HG02884 (cell line): ENCODE results near the gene RFNG.
"Not testable (repeated sequence)": the region's sequence is repeated elsewhere in the genome, so short reads cannot be mapped to it uniquely, and the experiment has no call there.

Source experiments
- ATAC-seq: cut with Tn5 transposase; IDR thresholded peaks from one replicate; pipeline ENCODE4 v1.9.1; 2021; ENCODE audit warnings: mild to moderate bottlenecking, moderate library complexity; ENCODE audit not compliant: unreplicated experiment

RFNG gene

DNA sequence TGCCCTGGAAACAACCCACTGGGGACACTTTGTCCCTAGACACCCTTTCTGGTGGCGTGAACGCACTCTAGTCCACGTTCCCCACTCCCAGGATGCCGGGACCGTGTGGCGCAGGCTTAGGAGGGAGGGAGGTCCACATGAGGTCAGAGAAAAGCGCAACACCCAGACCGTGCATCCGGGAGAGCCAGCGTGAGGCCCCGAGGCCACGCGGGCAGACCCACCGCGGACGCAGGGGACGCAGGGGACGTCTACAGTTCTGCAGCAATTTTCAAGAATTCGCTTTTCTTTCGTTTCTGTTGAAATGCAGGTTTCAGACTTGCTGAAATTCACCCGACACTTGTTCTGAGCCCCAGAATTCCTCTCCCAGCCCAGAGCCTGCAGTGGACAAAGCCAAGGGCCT is 4.7 kb downstream of the RFNG start:
- ATAC-seq: no peak

- ATAC-seq: no peak
These were observed 5.6 kb downstream of the RFNG start for GRCh38 chr17:82045936-82046484.

- ATAC-seq: no peak
These were observed 8.1 kb downstream of the RFNG start for GRCh38 chr17:82043507-82043906.

DNA sequence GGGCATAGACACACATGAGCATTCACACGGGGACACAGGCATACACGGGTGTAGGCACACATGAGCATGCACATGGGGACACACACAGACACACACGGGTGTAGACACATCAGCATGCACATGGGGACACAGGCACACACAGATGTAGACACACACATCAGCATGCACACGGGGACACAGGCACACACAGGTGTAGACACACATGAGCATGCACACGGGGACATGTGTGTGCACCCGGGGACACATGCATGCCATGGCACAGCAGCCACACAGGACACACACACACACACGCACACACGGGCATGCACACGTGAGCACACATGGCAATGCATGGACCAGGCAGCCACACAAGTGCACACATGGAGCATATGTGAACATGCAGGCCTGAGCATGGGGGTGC is 9.0 kb downstream of the RFNG start:
- ATAC-seq: no peak

DNA sequence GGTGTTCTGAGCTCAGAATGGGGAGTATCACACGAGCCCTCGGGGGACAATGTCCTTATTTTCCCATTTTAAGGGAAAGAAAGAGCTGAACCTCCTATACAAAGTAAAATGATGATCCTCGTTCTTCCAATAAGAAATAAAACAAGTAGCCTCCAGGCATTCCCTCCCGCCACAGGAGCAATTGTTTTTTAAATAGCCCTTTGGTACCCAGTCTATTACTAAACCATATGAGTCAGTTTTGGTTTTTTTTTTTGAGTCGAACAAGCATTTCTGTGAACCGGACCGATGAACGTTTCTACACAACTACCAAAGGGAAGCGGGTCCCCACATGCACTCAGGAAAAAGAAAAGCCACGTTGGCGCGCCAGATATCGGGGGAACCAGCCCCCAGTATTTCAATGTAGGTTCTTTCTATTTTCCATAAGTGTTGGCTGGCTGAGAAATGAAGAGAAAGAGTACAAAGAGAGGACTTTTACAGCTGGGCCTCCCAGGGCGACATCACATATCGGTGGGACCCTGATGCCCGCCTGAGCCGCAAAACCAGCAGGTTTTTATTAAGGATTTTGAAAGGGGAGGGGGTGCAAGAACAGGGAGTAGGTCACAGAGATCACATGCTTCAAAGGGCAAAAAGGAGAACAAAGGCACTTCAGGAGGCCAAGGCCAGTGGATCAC is 10.3 kb downstream of the RFNG start:
- ATAC-seq: no peak

GRCh38 chr17:82039695-82040299 is 11.8 kb downstream of the RFNG start:
- ATAC-seq: no peak

- not testable (repeated sequence) for ATAC-seq
These were observed 12.7 kb downstream of the RFNG start for GRCh38 chr17:82038796-82039409.

GRCh38 chr17:82037889-82038195 is 13.8 kb downstream of the RFNG start:
- ATAC-seq: no peak

GRCh38 chr17:82037092-82037888 is 14.3 kb downstream of the RFNG start, which contains the start of gene DCXR:
DCXR (minus strand) TSS chr17:82037697; CDS start chr17:82037682, 15 bp downstream.
- peak; percentile 86 for ATAC-seq

DNA sequence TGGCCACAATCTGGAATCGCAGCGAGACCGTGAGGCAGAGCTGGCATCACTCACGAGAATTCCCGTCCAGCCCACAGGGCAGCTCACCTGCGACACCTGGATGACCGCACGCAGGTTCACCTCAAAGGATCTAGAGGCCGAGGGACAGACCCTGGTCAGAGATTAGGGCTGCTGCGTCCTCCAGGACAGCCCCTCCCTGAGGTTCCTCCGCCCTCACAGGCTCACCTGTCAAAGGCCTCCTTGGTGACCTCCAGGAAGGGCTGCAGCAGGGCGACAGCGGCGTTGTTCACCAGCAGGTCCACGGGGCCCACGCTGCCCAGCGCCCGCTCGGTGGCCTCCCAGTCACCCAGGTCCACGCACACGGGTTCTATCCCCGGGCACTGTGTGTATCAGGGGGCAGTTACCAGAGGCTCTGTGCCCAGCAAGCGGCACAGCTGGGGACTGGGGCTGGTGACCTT is 14.9 kb downstream of the RFNG start:
- ATAC-seq: no peak

DNA sequence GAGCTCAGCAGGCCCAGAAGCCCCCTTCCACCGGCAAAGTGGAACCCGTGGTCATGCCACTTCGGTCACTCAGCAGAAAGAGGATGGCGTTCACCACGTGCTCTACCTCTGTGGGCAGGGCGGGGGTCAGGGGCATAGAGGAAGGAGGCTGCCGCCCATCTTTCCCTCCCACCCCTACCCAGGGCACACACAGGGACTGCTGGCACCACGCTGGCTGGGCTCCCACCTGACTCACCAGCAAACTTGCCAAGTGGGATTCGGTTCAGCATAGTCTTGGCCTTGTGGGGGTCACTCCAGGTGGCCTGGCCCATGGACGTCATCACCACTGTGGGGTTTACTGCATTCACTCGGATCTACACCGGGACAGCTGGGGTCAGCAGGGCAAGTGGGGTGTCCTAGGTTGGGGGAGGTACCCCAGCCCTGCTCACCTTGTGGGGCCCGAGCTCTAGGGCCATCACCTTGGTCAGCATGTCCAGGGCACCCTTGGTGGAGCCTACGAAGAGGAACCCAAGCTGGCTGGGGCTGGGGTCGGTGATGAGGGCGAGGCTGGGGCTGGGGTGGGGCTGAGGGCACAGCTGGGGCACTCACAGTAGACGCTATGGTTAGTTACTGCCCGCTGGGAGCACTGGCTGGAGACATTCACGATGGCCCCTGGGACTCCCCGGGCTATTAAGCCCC is 15.5 kb downstream of the RFNG start:
- ATAC-seq: no peak

GRCh38 chr17:82035488-82035887 is 16.1 kb downstream of the RFNG start:
- ATAC-seq: no peak

DNA sequence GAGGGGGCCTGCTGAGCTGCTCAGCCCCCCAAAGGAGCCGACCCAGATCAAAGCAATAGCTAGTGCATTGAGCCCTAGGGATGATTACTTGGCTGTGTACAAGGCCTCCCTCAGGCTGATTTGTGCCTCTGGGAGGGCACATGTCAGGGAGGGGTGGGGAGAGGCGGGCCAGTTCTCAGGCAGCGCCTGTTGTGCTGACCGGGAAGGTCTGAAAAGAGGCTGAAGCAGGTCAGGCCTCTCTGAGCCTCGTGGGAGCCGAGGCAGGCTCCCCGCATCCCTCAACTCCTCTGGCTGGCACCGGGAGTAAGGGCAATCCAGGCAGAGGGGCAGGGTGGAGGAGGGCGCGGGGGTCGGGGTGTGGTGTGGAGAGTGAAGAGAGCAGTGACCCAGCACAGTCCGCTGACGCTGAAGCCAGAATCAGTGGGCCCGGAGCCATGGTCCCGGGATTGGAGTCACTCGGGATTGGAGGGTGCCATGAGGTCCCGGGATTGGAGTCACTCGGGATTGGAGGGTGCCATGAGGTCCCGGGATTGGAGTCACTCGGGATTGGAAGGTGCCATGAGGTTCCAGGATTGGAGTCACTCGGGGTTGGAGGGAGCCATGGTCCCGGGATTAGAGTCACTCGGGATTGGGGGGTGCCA is 17.1 kb downstream of the RFNG start:
- no peak for ATAC-seq

DNA sequence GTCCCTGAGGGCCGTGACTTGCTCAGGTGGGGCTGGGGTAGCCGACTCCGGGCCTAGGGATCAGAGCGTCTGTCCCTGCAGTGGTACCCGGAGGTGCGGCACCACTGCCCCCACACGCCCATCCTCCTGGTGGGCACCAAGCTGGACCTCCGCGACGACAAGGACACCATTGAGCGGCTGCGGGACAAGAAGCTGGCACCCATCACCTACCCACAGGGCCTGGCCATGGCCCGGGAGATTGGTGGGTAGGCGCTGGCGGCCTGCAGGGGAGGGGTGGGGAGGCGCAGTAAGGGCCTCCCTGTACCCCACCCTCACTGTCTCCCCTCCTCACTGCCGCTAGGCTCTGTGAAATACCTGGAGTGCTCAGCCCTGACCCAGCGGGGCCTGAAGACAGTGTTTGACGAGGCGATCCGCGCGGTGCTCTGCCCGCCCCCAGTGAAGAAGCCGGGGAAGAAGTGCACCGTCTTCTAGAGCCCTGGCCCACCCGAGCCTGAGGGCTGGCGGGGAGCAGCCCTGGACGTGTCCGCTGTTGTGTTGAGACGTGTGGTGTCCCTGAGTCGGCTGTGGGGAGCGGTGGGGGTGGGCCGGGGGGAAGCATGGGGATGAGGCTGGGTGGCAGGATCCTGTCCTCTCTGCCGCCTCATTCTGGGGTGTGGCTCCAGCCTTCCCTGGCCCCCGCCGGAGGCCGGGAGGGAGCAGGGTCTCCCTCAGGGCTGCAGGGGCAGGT is 18.1 kb downstream of the RFNG start:
- ATAC-seq: no peak

DNA sequence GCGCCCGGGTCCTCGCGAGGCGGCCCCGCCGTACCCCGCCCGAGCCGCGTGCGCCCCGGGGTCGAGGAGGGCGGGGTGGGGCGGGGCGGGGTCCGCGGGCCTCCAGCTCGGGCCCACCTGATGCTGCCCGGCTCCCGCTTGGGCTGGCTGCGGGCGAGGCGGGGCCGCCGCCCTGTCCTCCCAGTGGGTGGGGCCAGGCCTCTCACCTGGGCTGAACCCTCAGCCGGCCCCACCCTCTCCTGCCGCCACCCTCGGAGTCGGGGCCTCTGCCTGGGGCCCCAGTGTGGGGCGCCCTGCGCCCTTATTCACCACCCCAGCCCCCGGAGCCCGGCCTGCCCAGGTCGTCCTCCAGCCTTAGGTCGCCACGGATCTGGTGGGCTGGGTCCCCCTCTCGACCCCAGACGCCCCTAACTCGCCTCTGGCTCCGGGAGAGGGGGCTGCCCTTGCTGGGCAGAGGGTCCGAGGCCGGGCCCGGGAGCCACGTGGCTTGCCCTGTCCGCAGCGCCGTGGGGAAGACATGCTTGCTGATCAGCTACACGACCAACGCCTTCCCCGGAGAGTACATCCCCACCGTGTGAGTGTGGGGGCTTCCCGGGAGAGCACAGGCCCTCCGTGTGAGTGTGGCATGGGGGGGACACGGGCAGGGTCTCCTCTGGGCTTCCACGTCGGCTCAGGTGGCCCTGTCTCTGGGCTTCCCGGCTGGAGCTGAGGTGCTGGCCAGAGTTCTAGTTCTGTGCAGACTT is 19.6 kb downstream of the RFNG start:
- ATAC-seq: no peak

GRCh38 chr17:82031303-82031884 is 20.2 kb downstream of the RFNG start, which contains the start of gene RAC3:
RAC3 (plus strand) TSS chr17:82031678; CDS start chr17:82031762, 84 bp downstream.
- ATAC-seq: no peak

- no peak for ATAC-seq
These were observed 20.9 kb downstream of the RFNG start for GRCh38 chr17:82030470-82031302.
